Testis (tissue), 3 donors: Measurements from ENCODE around the gene ABCC10. TPM values are rescaled to one million over a fixed set of nuclear protein-coding genes. Genes with fewer than 3 reads are reported as not detected.

Source experiments
- DNase-seq: peaks from one replicate; pipeline ENCODE4 v3.0.0-alpha.2; 2019
- H3K27ac ChIP-seq, 2 donors: fragments of 200-600 bp; sonication (generic); one replicate each; pipeline ENCODE4 v1.5.1; 2019
- H3K27me3 ChIP-seq: fragments of 200-600 bp; sonication (generic); one replicate; pipeline ENCODE4 v1.5.1; 2019
- H3K36me3 ChIP-seq: fragments of 200-600 bp; sonication (generic); one replicate; pipeline ENCODE4 v1.5.1; 2017; ENCODE audit warnings: low read depth; ENCODE audit errors: missing control alignments
- H3K4me1 ChIP-seq: fragments of 200-600 bp; sonication (generic); one replicate; pipeline ENCODE4 v1.5.1; 2019
- H3K4me3 ChIP-seq, 2 donors: fragments of 200-600 bp; sonication (generic); one replicate each; pipeline ENCODE4 v1.5.1; 2017 to 2019
- H3K9me3 ChIP-seq: fragments of 200-600 bp; sonication (generic); one replicate; pipeline ENCODE4 v1.5.1; 2017
- CTCF ChIP-seq, 3 experiments: fragments of 450-650 bp in 2 of 3; fragments of 200-600 bp in 1 of 3; sonication (generic) in 1 of 3; IDR thresholded peaks; one replicate each; pipeline ENCODE4 v1.5.1; 2016 to 2019; ENCODE audit warnings: antibody characterized with exemption in 3 of 3, mild to moderate bottlenecking in 2 of 3, moderate library complexity in 1 of 3
- POLR2A ChIP-seq: fragments of 450-650 bp; IDR thresholded peaks from one replicate; pipeline ENCODE4 v1.6.1; 2017; ENCODE audit warnings: antibody characterized with exemption, mild to moderate bottlenecking, moderate library complexity
- WGBS, 2 donors: methylation state at CpG; one replicate each; pipeline ENCODE4 v1.1.5; 2018; 5-methylcytosine and 5-hydroxymethylcytosine counted together
- intact Hi-C: fragments of 100-400 bp; cut with DNase I; formaldehyde crosslinking; loops from one replicate; pipeline ENCODE4 v1.15.1; 2023; ENCODE audit warnings: low total_unique reads
- polyA plus RNA-seq: library from polyadenylated mRNA; stranded (reverse); fragments of 350-450 nt; fragmentation: Illumina TruSeq; extraction: RNeasy Lipid Tissue Mini Kit (QIAGEN cat#74804); gene quantifications from one replicate; pipeline ENCODE4 v1.2.3, GENCODE V29; 2014; ENCODE audit warnings: low read depth, low replicate concordance; ENCODE audit not compliant: insufficient read depth
- total RNA-seq, 2 donors: library from RNA; depleted of rRNA; stranded (reverse); fragments of >200 nt; gene quantifications; one replicate each; pipeline ENCODE4 v1.2.3, GENCODE V29; 2016

ABCC10 gene
- total and polyA plus RNA-seq, 3 donors from 2014 or later = 21.0 to 34.0 (median 29.2) TPM

- Histone ChIP-seq H3K4me3 (no peak overlapping the region), H3K27me3 (no peaks in the 10 kb centered on the region), H3K4me1 (no peaks in the 10 kb centered on the region), H3K27ac (no peak overlapping the region), H3K9me3 (no peaks in the 10 kb centered on the region), H3K36me3 (no peaks in the 10 kb centered on the region)
- WGBS, 2 donors = 66 to 67% methylated on average over 5 of the region's 5 CpGs
- TF ChIP-seq POLR2A = no peak
- no peak for TF ChIP-seq CTCF (IDR thresholded peaks at IDR 0.05)
- intact Hi-C loops = no loop called here
- DNase-seq = no peak
Measured at GRCh38 chr6:43393602-43394001, 33.7 kb upstream of the ABCC10 start.

- WGBS, 2 donors = 93 to 95% methylated on average over 4 of the region's 4 CpGs
- Histone ChIP-seq H3K27me3 (no peaks in the 10 kb centered on the region), H3K4me1 (no peaks in the 10 kb centered on the region), H3K9me3 (no peaks in the 10 kb centered on the region), H3K27ac (no peak overlapping the region), H3K36me3 (no peaks in the 10 kb centered on the region), H3K4me3 (no peak overlapping the region)
- no peak for TF ChIP-seq POLR2A
- no peak for TF ChIP-seq CTCF (IDR thresholded peaks at IDR 0.05)
- intact Hi-C loops = no loop called here
- no peak for DNase-seq
Measured at GRCh38 chr6:43394982-43395381, 32.4 kb upstream of the ABCC10 start.

- H3K4me1 ChIP-seq = no peaks in the 10 kb centered on the region
- H3K27ac ChIP-seq = no peak overlapping the region
- DNase-seq = no peak
- no peaks in the 10 kb centered on the region for H3K36me3 ChIP-seq
- 72 to 76% methylated on average over 4 of the region's 4 CpGs for WGBS, 2 donors
- no peak overlapping the region for H3K4me3 ChIP-seq
- no peaks in the 10 kb centered on the region for H3K27me3 ChIP-seq
- intact Hi-C loops = no loop called here
- TF ChIP-seq POLR2A (no peak), CTCF (IDR thresholded peaks at IDR 0.05) (no peak)
- no peaks in the 10 kb centered on the region for H3K9me3 ChIP-seq
Measured at GRCh38 chr6:43395776-43396175, 31.6 kb upstream of the ABCC10 start.

- intact Hi-C loops = no loop called here
- no peak overlapping the region for H3K27ac ChIP-seq
- WGBS, 2 donors = 85 to 92% methylated on average over 6 of the region's 6 CpGs
- TF ChIP-seq POLR2A (no peak), CTCF (IDR thresholded peaks at IDR 0.05) (no peak)
- no peaks in the 10 kb centered on the region for H3K4me1 ChIP-seq
- H3K4me3 ChIP-seq = no peak overlapping the region
- no peaks in the 10 kb centered on the region for H3K27me3 ChIP-seq
- H3K36me3 ChIP-seq = no peaks in the 10 kb centered on the region
- no peak for DNase-seq
- no peaks in the 10 kb centered on the region for H3K9me3 ChIP-seq
Measured at GRCh38 chr6:43396408-43397149, 30.8 kb upstream of the ABCC10 start.

- WGBS, 2 donors = 86 to 90% methylated on average over 3 of the region's 3 CpGs
- no peaks in the 10 kb centered on the region for H3K4me1 ChIP-seq
Measured at GRCh38 chr6:43399932-43400487, 27.3 kb upstream of the ABCC10 start.

More at GRCh38 chr6:43399932-43400487, 27.3 kb upstream of the ABCC10 start:
- H3K27ac ChIP-seq = no peak overlapping the region
- intact Hi-C loops = no loop called here
- no peaks in the 10 kb centered on the region for H3K9me3 ChIP-seq
- no peaks in the 10 kb centered on the region for H3K27me3 ChIP-seq
- DNase-seq = no peak
- H3K36me3 ChIP-seq = no peaks in the 10 kb centered on the region
- no peak overlapping the region for H3K4me3 ChIP-seq
- TF ChIP-seq CTCF (IDR thresholded peaks at IDR 0.05) (no peak), POLR2A (no peak)
